Measurements from ENCODE around the gene TOMM34.

TOMM34 gene

DNA sequence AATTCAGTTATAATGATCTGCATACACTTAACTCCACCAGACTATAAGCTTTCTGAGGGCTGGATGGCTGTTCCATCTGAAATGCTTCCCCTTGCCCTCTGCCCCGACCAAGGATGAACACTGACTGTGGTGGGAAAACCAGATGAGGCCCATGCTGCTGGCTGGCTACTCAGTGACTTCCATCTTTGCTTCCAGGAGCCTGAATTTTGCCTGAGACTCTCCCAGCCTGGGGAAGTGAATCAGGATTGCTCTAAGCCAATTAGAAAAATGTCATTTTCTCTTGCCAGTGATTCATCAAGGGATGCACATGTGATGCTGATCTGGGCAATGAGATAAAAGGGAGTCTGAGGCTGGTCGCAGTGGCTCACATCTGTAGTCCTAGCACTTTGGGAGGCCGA lies 1.7 kb upstream of the TOMM34 start:
- DNase-seq = no peak

DNA sequence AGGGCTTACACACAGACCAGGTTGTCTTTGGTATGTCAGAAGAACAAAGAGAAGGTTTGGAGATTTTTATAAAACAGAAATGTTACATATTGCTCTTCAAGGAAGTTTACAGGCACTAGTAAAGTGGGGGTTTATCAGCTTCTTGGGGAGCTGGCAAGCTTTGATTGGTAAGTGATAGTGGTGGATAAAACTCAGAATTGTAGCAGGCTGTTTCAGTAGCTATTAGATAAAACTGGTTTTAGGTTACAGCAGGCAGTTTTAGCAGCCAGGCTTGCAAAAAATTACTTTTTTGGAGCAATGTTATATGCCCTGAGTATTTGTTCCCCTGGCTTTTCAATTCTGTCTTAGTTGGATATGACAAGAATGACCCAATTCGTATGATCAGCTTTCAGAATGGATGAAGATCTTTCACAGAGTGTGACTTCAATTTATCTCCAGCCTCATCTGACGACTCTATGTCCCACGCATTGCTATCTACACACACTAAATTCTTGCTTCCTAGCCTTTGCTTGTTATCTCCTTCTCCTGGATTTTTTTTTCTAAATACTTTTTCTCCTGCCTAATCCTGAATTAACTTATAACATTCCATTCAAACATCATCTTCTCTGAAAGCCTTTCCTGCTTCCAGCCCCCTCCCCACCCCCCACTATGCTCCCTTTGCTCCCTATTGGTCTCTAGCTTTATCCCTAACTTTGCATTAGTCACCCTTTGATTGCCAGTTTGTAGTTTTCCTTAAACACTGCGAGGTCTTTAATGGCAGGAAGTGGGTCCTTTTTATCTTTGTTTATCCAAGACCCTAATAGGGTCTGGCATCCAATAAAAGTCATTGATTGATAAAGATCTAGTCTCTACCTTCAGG lies 1.0 kb upstream of the TOMM34 start:
- DNase-seq = no peak

DNA sequence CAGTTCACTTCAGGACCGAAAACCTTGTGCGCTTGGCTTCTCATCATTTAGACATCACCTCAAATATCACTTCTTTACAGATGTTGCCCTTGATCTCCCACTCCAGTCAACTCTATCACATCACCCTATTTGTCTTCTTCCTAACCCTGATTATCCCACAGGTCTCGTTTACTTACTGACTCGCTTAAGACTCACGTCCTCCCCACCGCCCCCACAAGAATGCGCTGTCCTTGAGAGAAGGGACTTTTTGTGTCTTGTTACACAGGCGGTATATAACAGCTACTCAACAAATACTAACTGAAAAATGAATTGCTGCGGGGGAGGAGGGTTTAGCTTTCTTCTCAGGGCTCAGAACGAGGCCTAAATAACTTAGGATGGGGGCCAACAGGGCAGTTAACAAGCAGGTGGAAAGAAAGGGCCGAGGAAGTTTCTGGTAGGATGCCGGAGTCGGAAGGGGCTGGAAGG lies 527 bp downstream of the TOMM34 start:
- no peak for DNase-seq

DNA sequence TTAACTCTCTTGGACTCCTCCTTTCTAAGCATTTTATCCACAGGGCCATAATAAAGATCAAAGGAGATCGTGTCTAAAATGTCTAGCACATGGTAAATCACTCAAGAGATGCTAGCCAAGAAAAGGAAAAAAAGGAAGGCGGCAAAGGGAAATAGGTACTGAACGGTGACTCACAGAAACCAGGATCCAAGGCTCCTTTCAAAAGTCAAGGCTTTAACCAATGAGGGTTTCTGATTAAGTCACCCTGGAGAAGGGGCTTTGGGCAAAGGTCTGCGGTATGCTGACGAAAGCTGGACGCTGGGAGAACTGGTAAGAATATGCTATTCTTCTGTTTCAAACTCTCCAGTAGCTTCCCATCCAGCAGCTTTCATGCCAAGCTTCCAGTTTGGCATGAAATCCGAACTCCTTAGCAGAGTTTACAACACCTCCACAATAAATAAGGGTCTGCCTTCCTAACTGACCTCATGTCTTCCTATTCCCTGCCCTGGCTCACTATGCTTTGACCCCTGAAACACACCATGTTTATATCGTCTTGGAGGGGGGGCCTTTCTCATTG lies 1.0 kb downstream of the TOMM34 start:
- no peak for DNase-seq

- DNase-seq = no peak
Measured at GRCh38 chr20:44958276-44958675, 1.9 kb downstream of the TOMM34 start.

- no peak for DNase-seq
Measured at GRCh38 chr20:44956410-44956809, 3.8 kb downstream of the TOMM34 start.

- DNase-seq = no peak
Measured at GRCh38 chr20:44955270-44955669, 4.9 kb downstream of the TOMM34 start.

DNA sequence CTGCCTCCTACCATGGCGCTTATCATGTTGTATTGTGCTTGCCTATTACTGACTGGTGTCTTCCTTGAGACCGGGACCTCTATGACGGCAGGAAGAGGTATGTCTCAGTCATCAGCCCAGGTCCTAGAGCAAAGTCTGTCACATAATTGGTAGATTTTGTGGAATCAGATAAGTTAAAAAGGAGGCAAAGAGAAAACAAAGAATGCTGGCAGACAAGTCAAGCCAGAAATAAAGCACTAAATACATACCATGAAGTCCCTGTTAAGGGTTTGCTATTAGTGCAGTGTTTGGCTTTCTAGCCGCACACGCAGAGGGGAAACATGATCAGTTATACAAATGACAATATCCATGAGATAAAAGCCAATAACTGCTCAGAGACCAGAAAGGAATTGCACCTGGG lies 6.0 kb downstream of the TOMM34 start:
- DNase-seq = no peak

- DNase-seq = no peak
Measured at GRCh38 chr20:44952731-44953130, 7.5 kb downstream of the TOMM34 start.

- DNase-seq = no peak
Measured at GRCh38 chr20:44950368-44950767, 9.8 kb downstream of the TOMM34 start.

DNA sequence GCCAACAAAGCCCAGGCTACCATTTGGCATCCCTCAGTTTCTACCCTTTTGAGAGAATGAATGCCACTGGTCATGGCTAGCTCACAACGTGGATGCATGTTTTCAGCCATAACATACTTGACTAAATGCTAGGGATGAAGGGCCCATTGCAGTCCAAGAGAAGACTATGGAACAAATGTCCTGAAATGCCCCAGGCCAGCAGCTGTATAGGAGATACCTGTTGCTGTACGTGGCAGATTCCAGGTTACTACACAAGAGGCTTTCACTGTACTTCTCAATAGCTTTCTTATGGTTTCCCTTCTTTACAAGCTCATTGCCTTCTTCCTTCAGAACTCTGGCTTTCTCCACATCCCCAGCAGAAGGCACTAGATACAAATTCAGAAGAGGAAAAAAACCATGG lies 11.7 kb downstream of the TOMM34 start:
- no peak for DNase-seq

- DNase-seq = no peak
Measured at GRCh38 chr20:44948107-44948506, 12.1 kb downstream of the TOMM34 start.

GRCh38 chr20:44946271-44946852 lies 13.8 kb downstream of the TOMM34 start:
- no peak for DNase-seq

GRCh38 chr20:44945261-44945660 lies 14.9 kb downstream of the TOMM34 start:
- no peak for DNase-seq

- DNase-seq = no peak
Measured at GRCh38 chr20:44943828-44944227, 16.4 kb downstream of the TOMM34 start.

GRCh38 chr20:44942264-44942973 lies 17.8 kb downstream of the TOMM34 start:
- DNase-seq = no peak

DNA sequence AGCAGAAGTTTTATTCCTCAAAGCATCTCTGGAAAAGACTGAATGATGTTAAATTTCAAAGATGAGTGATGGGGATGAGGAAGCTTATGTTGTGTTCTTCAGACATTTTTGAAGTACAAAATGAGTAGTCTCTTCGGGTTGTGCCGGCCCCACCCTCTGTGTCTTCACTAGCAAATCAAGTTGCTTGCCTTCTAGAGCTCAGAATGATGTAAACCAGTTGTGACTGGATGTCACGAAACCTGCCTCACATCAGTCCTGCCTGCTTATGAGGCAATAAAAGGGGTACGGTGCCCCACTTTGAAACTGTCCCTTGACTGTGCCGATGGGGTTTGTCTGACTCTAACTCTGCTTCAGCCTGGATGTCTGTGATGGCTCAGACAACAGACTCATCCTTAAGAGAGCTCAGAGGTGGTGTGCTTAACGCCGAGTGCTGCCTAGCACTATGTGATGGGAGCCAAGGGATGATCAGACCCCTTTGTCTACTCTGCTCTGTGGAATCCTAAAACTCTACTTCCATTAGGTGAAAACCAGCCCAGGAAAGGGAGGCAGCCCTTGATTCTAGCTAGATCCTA lies 19.0 kb downstream of the TOMM34 start:
- DNase-seq = no peak

GRCh38 chr20:44938637-44939036 lies 21.6 kb downstream of the TOMM34 start:
- no peak for DNase-seq

GRCh38 chr20:44936510-44936909 lies 23.7 kb downstream of the TOMM34 start:
- no peak for DNase-seq

DNA sequence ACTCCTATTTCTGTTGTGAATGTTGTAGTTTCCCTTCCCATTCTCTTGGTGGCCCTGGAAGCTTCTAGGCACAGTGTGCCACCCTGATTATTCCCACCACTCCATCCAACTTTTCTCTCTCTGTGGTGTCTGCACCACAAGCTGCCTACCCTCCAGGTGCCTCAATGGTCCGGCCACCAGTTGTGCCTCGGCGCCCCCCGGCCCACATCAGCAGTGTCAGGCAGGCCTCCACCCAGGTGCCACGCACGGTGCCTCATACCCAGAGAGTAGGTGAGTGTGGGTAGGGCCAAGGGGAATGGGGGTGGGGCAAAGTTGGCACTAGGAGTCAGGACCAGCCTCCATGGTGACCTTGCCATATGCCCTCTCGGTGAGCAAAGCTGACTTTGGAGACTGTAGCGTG lies 27.3 kb downstream of the TOMM34 start:
- no peak for DNase-seq

GRCh38 chr20:44931911-44932310 lies 28.3 kb downstream of the TOMM34 start:
- no peak for DNase-seq

DNA sequence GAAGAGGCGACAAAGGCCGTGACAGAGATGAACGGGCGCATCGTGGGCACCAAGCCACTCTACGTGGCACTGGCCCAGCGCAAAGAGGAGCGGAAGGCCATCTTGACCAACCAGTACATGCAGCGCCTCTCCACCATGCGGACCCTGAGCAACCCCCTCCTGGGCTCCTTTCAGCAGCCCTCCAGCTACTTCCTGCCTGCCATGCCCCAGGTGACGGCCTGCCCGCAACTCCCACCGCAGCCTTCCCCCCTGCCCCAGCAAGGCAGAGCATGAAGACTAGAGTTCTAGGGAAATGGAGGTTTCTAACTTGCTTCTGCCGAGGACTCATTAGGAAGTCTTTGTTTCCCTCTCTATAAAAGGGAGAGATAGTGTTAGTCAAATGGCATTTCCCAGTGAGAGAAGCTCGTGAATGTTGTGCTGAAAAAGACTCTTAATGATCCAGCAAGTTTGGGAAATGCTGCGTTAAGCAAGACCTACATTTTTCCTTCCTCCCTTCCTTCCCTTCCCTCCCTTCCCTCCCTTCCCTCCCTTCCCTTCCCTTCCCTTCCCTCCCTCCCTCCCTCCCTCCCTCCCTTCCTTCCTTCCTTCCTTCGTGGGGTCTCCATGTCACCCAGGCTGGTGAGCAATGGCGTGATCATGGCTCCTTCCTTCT lies 29.6 kb downstream of the TOMM34 start:
- no peak for DNase-seq

DNA sequence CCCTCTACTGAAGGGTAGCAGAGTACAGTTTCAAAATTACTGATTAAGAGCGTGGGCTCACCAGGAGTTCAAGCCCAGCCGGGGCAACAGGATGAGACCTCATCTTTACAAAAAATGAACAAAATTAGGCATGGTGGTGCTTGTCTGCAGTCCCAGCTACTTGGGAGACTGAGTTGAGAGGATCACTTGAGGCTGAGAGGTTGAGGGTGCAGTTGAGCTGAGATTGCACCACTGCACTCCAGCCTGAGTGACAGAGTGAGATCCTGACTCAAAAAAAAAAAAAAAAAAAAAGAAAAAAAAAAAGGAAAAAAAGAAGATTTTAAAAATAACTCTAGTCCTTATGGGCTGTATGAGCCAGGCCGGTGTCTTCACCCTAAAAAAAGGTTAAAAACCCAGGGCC lies 31.6 kb downstream of the TOMM34 start:
- DNase-seq = no peak

Measured in NCI-H1048 (cell line).